ENCODE measurements around the gene SQOR.

SQOR gene

GRCh38 chr15:45634432-45635190, at the start of gene SQOR:
SQOR (plus strand) TSS chr15:45635029; CDS start chr15:45658924, 23,895 bp downstream.
- DNase-seq, result peak; percentile 60 to 62

GRCh38 chr15:45585069-45585791, 49.6 kb upstream of the SQOR start:
- DNase-seq, result no peak

- DNase-seq, result no peak
Measured at GRCh38 chr15:45586125-45586524, 48.7 kb upstream of the SQOR start.

- DNase-seq, result no peak
Measured at GRCh38 chr15:45586601-45587094, 48.2 kb upstream of the SQOR start.

- peak; percentile 80 to 81 for DNase-seq
Measured at GRCh38 chr15:45587095-45587862, 47.5 kb upstream of the SQOR start, which contains the start of gene BLOC1S6. BLOC1S6 (plus strand) TSS chr15:45587379; CDS start chr15:45587444, 65 bp downstream.

GRCh38 chr15:45587863-45588170, 47.0 kb upstream of the SQOR start:
- no peak for DNase-seq

- no peak for DNase-seq
Measured at GRCh38 chr15:45588219-45588875, 46.5 kb upstream of the SQOR start.

- no peak for DNase-seq
Measured at GRCh38 chr15:45589256-45589655, 45.6 kb upstream of the SQOR start.

GRCh38 chr15:45594319-45594718, 40.5 kb upstream of the SQOR start:
- no peak for DNase-seq

- DNase-seq, result no peak
Measured at GRCh38 chr15:45594835-45595530, 39.8 kb upstream of the SQOR start.

GRCh38 chr15:45603881-45604280, 30.9 kb upstream of the SQOR start:
- DNase-seq, result no peak

GRCh38 chr15:45604326-45604725, 30.5 kb upstream of the SQOR start:
- DNase-seq, result no peak

GRCh38 chr15:45606413-45606812, 28.4 kb upstream of the SQOR start:
- no peak for DNase-seq

- no peak for DNase-seq
Measured at GRCh38 chr15:45606841-45607240, 28.0 kb upstream of the SQOR start.

GRCh38 chr15:45611305-45611704, 23.5 kb upstream of the SQOR start:
- no peak for DNase-seq

- DNase-seq, result no peak
Measured at GRCh38 chr15:45612790-45613415, 21.9 kb upstream of the SQOR start.

- no peak for DNase-seq
Measured at GRCh38 chr15:45616901-45617323, 17.9 kb upstream of the SQOR start.

GRCh38 chr15:45618813-45619212, 16.0 kb upstream of the SQOR start:
- no peak for DNase-seq

- DNase-seq, result no peak
Measured at GRCh38 chr15:45628136-45628535, 6.7 kb upstream of the SQOR start.

- DNase-seq, result no peak
Measured at GRCh38 chr15:45630917-45631691, 3.7 kb upstream of the SQOR start.

- DNase-seq, result no peak
Measured at GRCh38 chr15:45631776-45632175, 3.1 kb upstream of the SQOR start.

All from stimulated activated CD4-positive, alpha-beta T cell treated with anti-CD3 and anti-CD28 coated beads, Interleukin-4, amount 100 ng/mL, for 4 hours (primary cell).